Measurements from ENCODE around the gene KDM2A. TPM values are rescaled to one million over a fixed set of nuclear protein-coding genes. Genes with fewer than 3 reads are reported as not detected.

KDM2A gene
- total and polyA plus RNA-seq, 2 experiments from 2014 or later = 25.0 to 54.1 TPM

GRCh38 chr11:67301951-67302516, 183.0 kb downstream of the KDM2A start:
- H3K9me2 ChIP-seq (ENCODE audit: insufficient read depth) = no peaks in the 10 kb centered on the region
- Mint-ChIP-seq H3K27ac (no peak overlapping the region), H3K27me3 (ENCODE audit: insufficient read depth, low read depth, poor library complexity) (peaks cover 13% of the 10 kb centered on the region), H3K4me3 (peak overlapping the region; percentile 75), H3K9me3 (peaks cover under 1% of the 10 kb centered on the region; the same call in 1 of the 3 replicates), H3K36me3 (ENCODE audit: low read depth) (peaks cover 7% of the 10 kb centered on the region), H3K4me1 (peaks cover 3% of the 10 kb centered on the region; the same call in 1 of the 3 replicates)
- H3K4me3 ChIP-seq = peak overlapping the region; percentile 87
- DNase-seq (ENCODE audit: low spot score) (peak; percentile 83), ATAC-seq (peak; percentile 48)
- peak overlapping the region; percentile 96 for H3K4me2 ChIP-seq
- H3K36me3 ChIP-seq (ENCODE audit: insufficient read depth) = no peaks in the 10 kb centered on the region
- no peaks in the 10 kb centered on the region for H3K79me2 ChIP-seq (replicated peaks; ENCODE audit: insufficient read depth)
- H3K27me3 ChIP-seq (ENCODE audit: insufficient read depth) = no peaks in the 10 kb centered on the region
- peaks cover 4% of the 10 kb centered on the region; the same call in 1 of the 2 replicates for H3F3A ChIP-seq (replicated peaks; ENCODE audit: low read depth)
- peaks cover 15% of the 10 kb centered on the region; the same call in 1 of the 2 replicates for H3K4me1 ChIP-seq (ENCODE audit: insufficient read depth)
- peak overlapping the region; percentile 85 for H3K27ac ChIP-seq (ENCODE audit: low read depth)
- peak overlapping the region; percentile 84; the same call in 1 of the 2 replicates for H2AFZ ChIP-seq
- H4K20me1 ChIP-seq (replicated peaks; ENCODE audit: insufficient read depth) = no peaks in the 10 kb centered on the region
- no peak for TF ChIP-seq CREB1 (CRISPR knock-in tag; IDR thresholded peaks at IDR 0.05; ENCODE audit: low read depth)
- no peak for TF ChIP-seq ZNF331 (CRISPR knock-in tag; IDR thresholded peaks at IDR 0.05; ENCODE audit: low read depth)
- TF ChIP-seq ZNF462 (CRISPR knock-in tag; IDR thresholded peaks at IDR 0.05) = no peak
- TF ChIP-seq CTCF (conservative IDR thresholded peaks at IDR 0.05; ENCODE audit: low read depth in 2 of 2) = no peak
- no peak for TF ChIP-seq EZH2 (IDR thresholded peaks at IDR 0.05; ENCODE audit: low read depth, unreplicated experiment)
- no peak for TF ChIP-seq JUNB (IDR thresholded peaks at IDR 0.05; ENCODE audit: unreplicated experiment)
- TF ChIP-seq STAT1 (IDR thresholded peaks at IDR 0.05; ENCODE audit: unreplicated experiment) = no peak
- TF ChIP-seq NANOG (IDR thresholded peaks at IDR 0.05; ENCODE audit: borderline replicate concordance) = no peak
- no peak for TF ChIP-seq EZH2phosphoT487 (IDR thresholded peaks at IDR 0.05; ENCODE audit: unreplicated experiment)
- no peak for TF ChIP-seq ZNF114 (CRISPR knock-in tag; IDR thresholded peaks at IDR 0.05)
- TF ChIP-seq, protein P1, sequence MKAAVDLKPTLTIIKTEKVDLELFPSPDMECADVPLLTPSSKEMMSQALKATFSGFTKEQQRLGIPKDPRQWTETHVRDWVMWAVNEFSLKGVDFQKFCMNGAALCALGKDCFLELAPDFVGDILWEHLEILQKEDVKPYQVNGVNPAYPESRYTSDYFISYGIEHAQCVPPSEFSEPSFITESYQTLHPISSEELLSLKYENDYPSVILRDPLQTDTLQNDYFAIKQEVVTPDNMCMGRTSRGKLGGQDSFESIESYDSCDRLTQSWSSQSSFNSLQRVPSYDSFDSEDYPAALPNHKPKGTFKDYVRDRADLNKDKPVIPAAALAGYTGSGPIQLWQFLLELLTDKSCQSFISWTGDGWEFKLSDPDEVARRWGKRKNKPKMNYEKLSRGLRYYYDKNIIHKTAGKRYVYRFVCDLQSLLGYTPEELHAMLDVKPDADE (IDR thresholded peaks at IDR 0.05) = no peak
- TF ChIP-seq REST (IDR thresholded peaks at IDR 0.05; ENCODE audit: unreplicated experiment) = no peak
- TF ChIP-seq POLR2AphosphoS5 (IDR thresholded peaks at IDR 0.05; ENCODE audit: low read depth) = no peak

Measured in GM23338 (cell line).